Calu3 (cell line): Measurements from ENCODE around the gene MTPN. TPM values are rescaled to one million over a fixed set of nuclear protein-coding genes. Genes with fewer than 3 reads are reported as not detected.

Experiments
- BruUV-seq: library from RNA; stranded (reverse); fragments of 400-500 nt; replicated peaks from 2 replicates; lab custom pipeline; 2021; lab: Mats Ljungman, UMichigan
- CTCF ChIA-PET: fragments of 300-600 bp; sonication (Branson Sonifier 250); formaldehyde crosslinking; loops from one replicate; lab custom pipeline; 2022; ENCODE audit warnings: antibody characterized with exemption; lab: Charles Lee
- DNase-seq: peaks from one replicate; pipeline ENCODE4 v3.0.0; 2022
- H3K27ac Mint-ChIP-seq: one replicate; pipeline ENCODE4 v1.8.0; 2022; ENCODE audit warnings: mixed read lengths; ENCODE audit not compliant: unreplicated experiment
- H3K27me3 Mint-ChIP-seq: one replicate; pipeline ENCODE4 v1.8.0; 2022; ENCODE audit warnings: mixed read lengths; ENCODE audit not compliant: unreplicated experiment
- H3K36me3 Mint-ChIP-seq: one replicate; pipeline ENCODE4 v1.8.0; 2022; ENCODE audit warnings: mild to moderate bottlenecking, moderate library complexity, mixed read lengths; ENCODE audit not compliant: insufficient read depth, unreplicated experiment
- H3K4me1 Mint-ChIP-seq: one replicate; pipeline ENCODE4 v1.8.0; 2022; ENCODE audit warnings: mild to moderate bottlenecking, low read depth, mixed read lengths; ENCODE audit not compliant: unreplicated experiment
- H3K4me3 Mint-ChIP-seq: one replicate; pipeline ENCODE4 v1.8.0; 2022; ENCODE audit warnings: mild to moderate bottlenecking, low read depth, moderate library complexity, mixed read lengths; ENCODE audit not compliant: unreplicated experiment
- H3K9me3 Mint-ChIP-seq: one replicate; pipeline ENCODE4 v1.8.0; 2022; ENCODE audit warnings: low read depth, mixed read lengths; ENCODE audit not compliant: unreplicated experiment
- intact Hi-C: fragments of 100-400 bp; cut with micrococcal nuclease; formaldehyde crosslinking; loops from one replicate; pipeline ENCODE4 v1.10.0; 2022; ENCODE audit not compliant: unreplicated experiment
- total RNA-seq: library from RNA; stranded (reverse); gene quantifications from 2 replicates; pipeline ENCODE4 v1.2.3, GENCODE V29; 2022
- TF ChIP-seq, protein P1 (sequence below): fragments of 200-600 bp; IDR thresholded peaks from one replicate; pipeline ENCODE4 v1.8.0; 2022; ENCODE audit warnings: antibody characterized with exemption; ENCODE audit not compliant: unreplicated experiment

MTPN gene
- total RNA-seq, 1 experiment from 2014 or later: 122 TPM

DNA sequence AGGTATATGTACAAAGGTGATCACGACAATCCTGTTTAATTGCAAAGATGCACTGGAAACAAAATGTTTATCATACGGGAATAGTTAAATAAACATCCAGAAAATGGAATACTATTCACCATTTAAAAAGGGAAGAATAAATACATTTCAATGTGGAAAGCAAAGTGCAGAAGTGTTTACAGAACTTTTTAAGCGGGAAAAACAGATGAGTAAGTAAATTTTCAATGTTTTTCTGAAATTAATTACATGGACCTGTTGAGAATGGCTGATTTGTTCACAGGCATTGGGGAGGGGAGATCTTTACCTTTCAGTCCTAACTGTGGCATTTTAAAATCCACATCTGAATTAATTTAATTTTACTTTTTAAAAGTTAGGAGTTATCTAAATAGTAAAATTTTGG is 7.1 kb downstream of the MTPN start:
- no peak for DNase-seq
- no peak overlapping the region for H3K27ac Mint-ChIP-seq
- intact Hi-C loops: no loop called here
- TF ChIP-seq, protein P1, sequence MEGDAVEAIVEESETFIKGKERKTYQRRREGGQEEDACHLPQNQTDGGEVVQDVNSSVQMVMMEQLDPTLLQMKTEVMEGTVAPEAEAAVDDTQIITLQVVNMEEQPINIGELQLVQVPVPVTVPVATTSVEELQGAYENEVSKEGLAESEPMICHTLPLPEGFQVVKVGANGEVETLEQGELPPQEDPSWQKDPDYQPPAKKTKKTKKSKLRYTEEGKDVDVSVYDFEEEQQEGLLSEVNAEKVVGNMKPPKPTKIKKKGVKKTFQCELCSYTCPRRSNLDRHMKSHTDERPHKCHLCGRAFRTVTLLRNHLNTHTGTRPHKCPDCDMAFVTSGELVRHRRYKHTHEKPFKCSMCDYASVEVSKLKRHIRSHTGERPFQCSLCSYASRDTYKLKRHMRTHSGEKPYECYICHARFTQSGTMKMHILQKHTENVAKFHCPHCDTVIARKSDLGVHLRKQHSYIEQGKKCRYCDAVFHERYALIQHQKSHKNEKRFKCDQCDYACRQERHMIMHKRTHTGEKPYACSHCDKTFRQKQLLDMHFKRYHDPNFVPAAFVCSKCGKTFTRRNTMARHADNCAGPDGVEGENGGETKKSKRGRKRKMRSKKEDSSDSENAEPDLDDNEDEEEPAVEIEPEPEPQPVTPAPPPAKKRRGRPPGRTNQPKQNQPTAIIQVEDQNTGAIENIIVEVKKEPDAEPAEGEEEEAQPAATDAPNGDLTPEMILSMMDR: no peak
- no peaks in the 10 kb centered on the region for H3K27me3 Mint-ChIP-seq
- CTCF ChIA-PET: no interaction called here
- no peak overlapping the region for H3K4me3 Mint-ChIP-seq
- no peaks in the 10 kb centered on the region for H3K9me3 Mint-ChIP-seq
- peaks cover 9% of the 10 kb centered on the region for H3K36me3 Mint-ChIP-seq
- H3K4me1 Mint-ChIP-seq: peaks cover 22% of the 10 kb centered on the region
- no TSS peak for BruUV-seq

DNA sequence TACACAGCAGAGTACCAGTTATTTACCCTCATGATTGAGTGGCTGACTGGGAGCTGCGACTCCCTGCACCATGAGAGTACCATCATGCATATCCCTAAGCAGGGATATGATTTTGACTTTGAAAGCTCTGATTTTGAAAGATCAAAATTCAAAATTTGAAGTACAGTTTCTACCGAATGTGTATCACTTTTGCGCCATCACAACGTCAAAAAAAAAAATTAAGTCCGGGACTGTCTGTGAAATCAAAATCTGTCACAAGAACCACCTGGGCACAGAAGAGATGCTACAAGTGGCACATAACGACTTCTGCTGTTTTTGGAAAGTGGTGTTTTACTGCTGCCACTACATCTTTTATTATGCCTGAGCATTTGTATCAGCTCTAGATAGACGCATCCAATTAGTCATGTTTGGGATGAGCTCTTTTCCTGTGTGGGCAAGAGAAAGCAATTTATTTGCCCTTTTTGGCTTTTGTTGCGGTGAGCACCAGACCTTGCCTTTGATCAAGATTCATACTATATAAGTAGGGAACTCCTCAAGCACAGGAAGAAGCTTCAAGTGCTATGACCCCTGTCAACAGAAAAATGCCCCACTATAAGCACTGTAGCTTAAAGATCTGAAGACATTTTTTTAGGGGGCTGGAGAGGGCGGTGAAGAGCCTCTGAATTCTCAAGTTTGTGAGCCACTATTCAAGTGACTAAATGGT is 10.7 kb downstream of the MTPN start:
- no peaks in the 10 kb centered on the region for H3K9me3 Mint-ChIP-seq
- H3K27ac Mint-ChIP-seq: no peak overlapping the region
- intact Hi-C loops: no loop called here
- BruUV-seq: no TSS peak
- TF ChIP-seq, protein P1: no peak
- peaks cover 9% of the 10 kb centered on the region for H3K36me3 Mint-ChIP-seq
- H3K4me3 Mint-ChIP-seq: no peak overlapping the region
- no peak for DNase-seq
- H3K4me1 Mint-ChIP-seq: peaks cover 6% of the 10 kb centered on the region
- H3K27me3 Mint-ChIP-seq: no peaks in the 10 kb centered on the region
- CTCF ChIA-PET: interaction anchor here (0.6 kb wide), 1 partner anchor 225 kb away, joined by 4 read pairs; no protein-coding TSS in a partner anchor

DNA sequence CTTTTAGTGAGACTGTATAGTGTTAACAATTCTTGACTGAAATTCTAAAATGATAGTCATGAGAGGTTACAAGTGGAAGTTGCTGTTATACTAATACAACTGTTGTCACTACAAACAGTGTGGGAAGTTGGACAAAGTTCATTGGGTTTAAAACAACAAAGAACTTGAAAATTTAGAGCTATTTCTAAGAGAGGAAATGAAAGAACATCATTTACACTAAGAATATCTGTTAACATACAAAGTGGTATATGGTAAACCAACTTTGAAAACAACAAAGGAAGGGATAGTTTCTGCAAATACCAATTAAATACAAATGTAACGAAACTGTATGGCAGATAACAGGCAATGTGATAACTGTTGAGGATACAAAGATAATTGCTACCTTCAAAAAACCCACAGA is 11.6 kb downstream of the MTPN start:
- BruUV-seq: no TSS peak
- CTCF ChIA-PET: no interaction called here
- no peak overlapping the region for H3K4me3 Mint-ChIP-seq
- TF ChIP-seq, protein P1: no peak
- H3K36me3 Mint-ChIP-seq: peaks cover 9% of the 10 kb centered on the region
- peaks cover 15% of the 10 kb centered on the region for H3K4me1 Mint-ChIP-seq
- no peak for DNase-seq
- H3K27ac Mint-ChIP-seq: no peak overlapping the region
- intact Hi-C loops: no loop called here
- no peaks in the 10 kb centered on the region for H3K27me3 Mint-ChIP-seq
- H3K9me3 Mint-ChIP-seq: no peaks in the 10 kb centered on the region

- intact Hi-C loops: no loop called here
- Mint-ChIP-seq H3K27me3 (no peaks in the 10 kb centered on the region), H3K4me1 (peaks cover 16% of the 10 kb centered on the region), H3K9me3 (no peaks in the 10 kb centered on the region), H3K27ac (no peak overlapping the region), H3K4me3 (no peak overlapping the region), H3K36me3 (peaks cover 9% of the 10 kb centered on the region)
- DNase-seq: no peak
- TF ChIP-seq, protein P1: no peak
- no TSS peak for BruUV-seq
- CTCF ChIA-PET: no interaction called here
Measured at GRCh38 chr7:135964791-135965190, 12.4 kb downstream of the MTPN start.
